GM18517 (cell line): ENCODE measurements around the gene MICAL3.

ENCODE experiments used
- ATAC-seq: cut with Tn5 transposase; IDR thresholded peaks from one replicate; pipeline ENCODE4 v1.9.1; 2021; ENCODE audit warnings: mild to moderate bottlenecking, moderate library complexity; ENCODE audit not compliant: unreplicated experiment

The MICAL3 gene

DNA sequence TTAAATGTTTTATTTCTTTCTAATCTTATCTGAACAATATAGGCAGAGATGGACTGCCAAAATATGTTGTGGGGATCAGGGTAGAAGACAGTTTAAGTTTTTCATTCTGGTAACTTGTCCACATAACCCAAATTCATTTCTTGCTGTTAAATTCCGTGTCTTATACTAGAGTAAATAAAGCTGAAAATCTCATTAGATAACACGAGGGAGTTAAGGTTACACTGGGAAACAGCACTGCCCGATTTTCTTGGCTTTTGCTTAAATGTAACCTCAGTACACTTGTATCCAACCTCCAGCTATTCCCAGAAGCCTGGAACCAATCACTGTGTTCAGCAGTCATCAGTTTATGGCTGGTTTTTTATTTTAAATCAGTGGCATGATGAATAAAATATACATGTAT is 48.2 kb downstream of the MICAL3 start:
- no peak for ATAC-seq

DNA sequence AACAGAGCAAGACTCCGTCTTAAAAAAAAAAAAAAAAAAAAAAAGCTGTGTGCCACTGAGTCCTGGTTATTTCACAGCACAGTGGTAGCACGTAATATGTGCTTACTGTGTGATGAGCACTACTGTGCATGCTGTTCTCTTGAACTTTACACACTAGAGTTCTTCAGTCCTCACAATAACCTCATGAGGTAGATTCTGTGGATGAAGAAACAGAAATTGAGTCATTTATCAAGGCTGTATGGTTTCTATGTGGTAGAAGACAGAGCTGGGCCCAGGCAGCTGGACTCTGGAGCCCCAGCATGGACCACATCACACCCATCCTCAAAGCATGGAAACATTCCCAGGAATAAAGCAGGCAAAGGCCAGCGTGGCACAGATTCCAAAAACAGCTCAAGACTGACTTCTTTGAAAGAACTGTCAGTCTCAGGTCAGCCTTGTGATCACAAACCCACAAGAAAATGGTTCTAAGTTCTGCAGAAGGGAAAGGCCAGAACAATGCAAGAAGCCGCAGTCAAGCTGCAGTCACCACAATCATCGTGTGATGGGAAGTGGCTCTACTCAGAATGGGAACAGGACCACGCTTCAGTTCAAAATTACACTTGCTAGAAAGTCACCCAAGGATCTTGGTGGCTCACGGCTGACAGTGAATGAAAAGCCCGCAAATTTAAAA is 49.5 kb downstream of the MICAL3 start:
- ATAC-seq = no peak

DNA sequence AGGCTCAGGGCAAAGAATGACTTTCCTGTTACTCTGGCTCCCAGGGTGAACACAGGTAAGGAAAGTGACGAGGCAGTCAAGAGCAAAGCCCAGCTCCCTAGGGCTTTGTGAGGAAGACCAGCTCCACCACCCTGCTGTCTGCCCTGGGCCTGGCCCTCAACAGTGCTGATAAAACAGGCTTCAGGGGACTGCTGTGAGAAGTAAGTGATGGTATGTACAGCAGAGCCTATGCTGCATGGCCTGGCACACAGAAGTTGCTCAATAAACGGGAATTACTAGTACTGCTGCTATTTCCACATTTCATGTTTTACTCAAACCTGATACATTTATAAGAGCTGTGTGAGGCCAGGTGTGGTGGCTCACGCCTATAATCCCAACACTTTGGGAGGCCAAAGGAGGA is 50.3 kb downstream of the MICAL3 start:
- no peak for ATAC-seq

DNA sequence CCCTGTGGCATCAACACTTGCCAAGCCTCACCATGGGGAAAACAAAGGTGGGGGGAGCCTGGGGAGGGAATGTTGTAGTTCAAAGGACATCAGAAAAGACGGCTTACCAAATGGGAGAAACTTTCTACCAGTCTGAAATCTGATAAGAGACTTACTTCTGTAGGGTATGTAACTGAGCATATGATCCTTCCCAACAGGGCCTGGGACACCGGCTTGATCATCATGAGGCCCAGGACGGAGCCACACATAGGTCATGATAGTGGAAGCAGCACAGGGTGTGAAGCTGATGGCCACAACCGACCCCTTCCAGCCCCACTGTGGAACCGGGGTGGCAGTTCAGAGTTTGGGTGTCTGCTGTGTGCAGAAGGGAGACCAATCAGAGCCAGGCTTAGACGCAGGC is 51.1 kb downstream of the MICAL3 start:
- no peak for ATAC-seq

DNA sequence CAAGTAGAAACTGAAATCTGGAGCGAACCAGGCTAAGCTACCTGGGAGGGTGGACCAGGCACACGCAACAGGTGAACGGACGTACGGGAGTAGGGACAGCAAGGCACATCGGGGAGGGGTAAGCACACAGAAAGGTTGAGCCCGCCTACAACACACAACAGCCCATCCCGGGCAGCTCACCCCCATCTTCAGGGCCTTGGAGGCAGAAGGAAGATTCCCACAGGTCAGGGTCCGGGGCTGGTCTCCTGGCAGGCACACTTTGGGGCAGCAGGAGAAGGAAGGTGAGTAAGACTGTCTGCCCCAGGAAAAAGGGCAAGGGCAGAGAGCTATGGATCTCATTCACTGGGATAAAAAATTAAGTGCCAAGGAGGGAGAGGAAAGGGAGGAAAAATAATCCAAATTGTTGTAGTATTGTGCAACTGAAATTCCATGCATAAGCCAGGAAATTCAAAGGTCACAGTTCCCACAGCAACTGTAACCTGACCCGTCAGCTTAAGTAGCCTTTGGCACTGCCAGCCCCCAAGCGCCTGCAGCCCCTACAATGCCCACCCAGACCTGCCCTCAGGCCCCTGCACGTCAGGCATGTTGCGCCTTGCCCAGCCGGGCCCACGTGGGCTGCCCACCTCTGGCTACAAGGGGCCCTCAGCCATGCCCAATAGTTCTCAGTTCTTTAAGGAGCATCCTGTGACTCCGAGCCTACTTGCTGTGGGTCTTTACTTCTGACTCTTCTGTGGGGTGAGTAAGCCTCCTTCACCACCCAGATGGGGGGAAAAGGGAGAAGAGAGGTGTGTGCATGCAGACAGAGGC is 51.8 kb downstream of the MICAL3 start:
- ATAC-seq = no peak

DNA sequence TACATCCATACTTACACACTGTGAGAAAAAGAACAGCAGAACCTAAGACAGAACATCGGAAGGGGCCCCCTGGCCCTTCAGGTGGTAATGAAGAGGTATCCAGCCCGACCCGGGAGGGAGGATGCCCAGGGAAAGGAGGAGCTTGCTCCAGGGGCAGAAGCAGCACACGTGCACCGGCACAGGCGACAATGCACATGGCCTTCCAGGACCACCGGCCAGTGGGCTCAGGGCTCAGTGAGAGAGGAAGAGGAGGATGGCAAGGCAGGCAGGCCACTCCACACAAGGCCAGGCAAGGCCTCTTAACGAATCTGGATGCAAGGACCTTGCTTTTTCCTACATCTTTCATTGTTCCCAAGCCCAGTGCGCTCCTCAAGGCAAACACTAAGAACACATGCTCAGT is 52.6 kb downstream of the MICAL3 start:
- no peak for ATAC-seq

DNA sequence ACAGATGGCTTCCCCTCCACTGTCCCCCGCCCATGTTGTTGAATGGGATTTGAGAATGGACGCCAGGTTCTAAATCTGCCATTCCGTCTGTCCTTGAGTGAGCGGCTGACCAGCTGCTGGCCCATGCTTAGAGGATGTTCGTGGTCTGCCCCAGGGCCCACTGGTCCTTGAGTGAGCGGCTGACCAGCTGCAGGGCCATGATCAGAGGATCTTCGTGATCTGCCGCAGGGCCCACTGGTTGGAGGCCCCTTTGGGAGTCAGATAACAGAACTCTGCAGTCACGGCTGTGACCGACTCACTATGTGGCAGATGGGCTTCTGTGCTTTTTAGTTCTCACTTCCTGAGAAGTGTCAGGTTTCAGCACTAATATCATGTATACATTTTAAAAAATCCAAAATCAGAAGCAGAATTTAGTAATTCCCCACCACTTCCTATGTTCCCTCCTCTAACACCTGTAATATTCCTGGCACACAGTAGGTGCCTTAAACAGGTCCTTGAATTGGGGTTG is 54.1 kb downstream of the MICAL3 start:
- no peak for ATAC-seq

DNA sequence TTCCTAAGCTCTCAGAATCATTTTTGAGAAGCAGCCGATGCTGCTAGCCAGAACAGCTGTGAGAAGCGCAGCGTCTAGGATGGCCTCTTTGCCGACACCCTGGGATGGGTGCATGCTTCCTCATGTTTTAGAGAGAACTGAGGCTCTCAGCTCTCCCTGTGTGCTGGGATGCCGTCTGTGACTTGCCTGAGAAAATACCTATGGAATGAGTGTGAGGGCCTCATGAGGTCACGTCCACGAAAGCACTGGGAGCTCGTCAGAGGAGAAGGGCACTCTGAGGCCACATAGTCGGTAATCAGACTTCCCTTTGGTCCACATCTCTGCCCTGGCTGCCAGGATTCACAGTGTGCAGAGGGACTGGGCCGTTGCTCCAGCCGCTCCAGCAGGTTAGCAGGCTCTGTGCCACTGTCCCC is 54.7 kb downstream of the MICAL3 start:
- no peak for ATAC-seq

DNA sequence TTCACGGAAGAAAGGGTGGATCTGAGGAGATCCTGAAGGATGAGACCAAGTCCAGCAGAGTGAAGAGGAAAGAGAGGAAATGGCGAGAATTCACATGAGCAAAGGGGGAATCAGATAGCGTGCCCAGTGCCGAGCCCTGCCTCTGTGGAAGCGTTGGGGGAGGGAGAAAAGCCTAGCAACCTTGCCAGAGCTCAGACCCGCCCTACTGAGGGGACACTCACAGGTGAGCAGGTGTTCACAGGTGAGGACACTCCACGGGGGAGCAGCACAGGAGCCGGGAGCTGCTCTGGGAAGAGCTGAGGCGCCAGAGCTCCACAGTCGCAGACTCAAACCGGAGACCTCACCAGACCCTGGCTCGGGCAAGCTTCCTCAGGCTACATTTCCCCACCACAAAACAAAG is 56.2 kb downstream of the MICAL3 start:
- ATAC-seq = no peak

DNA sequence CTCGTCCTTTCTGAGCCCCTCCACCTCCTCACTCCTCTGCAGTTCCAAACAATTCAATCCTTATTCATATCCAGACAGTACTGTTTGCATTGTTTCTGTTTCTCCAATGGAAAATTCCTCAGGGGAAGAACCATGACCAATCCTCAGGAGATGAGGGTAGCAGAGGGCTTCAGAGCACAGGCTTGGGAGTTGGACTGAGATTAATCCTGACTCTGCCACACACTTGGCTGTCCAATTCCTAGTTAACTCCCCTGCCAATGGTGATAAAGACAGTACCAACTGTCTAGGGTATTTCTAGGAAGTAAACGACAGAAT is 58.0 kb downstream of the MICAL3 start:
- ATAC-seq = no peak

DNA sequence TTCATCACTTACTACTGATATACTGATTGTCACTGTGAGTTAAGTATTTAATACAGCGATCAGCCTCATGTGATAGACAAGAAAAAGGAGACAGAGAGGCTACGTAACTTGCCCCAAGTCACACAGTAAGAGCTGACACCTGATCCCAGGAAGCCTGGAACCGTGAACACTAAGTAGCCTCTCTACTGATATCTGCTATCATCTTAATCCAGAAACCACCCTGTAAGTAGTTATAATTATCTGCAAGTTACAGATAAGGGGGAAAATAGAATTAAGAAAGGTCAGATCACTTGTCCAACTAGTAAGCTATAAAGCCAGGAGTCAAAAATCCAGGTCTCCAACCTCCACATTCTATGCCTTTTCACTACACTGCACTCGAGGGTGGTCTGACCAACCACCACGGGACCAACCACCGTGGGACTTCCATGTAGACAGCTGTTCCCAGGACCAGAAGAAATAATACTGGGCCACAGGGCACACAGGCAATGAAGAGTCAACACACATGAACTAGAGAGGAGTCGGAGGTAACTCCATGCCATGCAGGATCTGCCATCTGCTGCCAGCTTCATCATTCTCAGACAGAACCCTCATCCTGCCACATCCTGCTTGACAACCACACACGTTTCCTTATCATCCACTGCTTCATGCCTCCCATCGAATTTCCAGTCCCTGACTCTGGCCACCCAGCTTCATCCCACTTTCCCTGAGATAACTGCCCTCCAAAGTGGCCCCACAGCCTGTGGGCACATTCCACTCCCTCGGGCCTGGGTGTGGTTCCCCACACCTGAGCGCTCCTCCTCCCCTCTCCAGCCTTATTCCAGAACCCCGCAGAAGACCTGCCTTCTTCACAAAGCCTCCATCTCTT is 58.6 kb downstream of the MICAL3 start:
- no peak for ATAC-seq

DNA sequence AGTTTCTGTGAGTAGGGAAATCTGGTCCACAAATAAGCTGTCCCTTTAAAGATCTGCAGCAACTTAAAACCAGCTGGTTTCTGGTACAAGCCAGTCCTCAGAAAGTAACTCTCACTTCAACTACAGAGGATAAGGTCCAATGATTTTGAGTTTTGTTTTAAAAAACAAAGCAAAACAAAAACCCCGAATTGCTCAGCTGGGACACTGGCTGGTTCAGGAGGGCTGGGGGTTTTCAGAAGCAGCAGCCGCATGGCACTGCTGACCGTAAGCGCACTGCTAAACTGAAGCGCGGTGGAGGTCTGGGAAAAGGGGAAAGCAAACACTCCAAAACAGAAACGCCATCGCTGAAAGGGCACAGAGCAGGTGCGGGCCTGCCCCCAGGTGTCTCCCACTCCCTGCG is 59.7 kb downstream of the MICAL3 start:
- ATAC-seq = peak; percentile 84

DNA sequence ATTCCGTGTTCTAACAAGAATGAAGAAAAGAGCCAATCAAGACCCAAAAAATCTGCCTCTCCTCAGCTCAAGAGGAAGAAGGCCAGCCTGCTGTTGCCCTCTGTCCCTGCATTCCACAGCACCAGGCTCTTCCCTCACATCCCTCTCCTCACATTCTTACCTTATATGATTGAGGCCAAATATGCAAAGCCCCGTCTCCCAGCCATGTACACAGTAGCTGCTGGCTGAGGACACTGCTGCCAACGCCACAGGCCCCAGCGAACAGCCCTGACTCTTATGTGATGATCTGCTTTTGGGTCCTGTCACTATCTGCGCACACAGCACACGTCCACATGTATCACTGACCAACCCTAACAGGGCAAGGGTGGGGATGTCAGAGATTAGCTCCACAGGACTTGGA is 60.2 kb downstream of the MICAL3 start:
- ATAC-seq = peak; percentile 23

DNA sequence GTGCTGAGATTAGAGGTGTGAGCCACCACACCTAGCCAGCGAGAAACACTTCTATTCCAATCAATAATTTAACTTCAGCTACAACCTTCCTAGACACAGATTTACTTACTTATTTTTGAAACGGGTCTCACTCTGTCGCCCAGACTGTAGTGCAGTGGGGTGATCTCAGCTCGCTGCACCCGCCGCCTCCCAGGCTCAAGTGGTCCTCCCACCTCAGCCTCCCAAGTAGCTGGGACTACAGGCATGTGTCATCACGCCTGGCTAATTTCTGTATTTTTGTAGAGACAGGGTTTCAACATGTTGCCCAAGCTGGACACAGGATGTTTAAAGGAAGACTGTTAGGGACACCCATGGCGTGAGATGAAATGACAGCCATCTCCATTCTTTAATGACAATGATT is 61.3 kb downstream of the MICAL3 start:
- ATAC-seq = no peak

DNA sequence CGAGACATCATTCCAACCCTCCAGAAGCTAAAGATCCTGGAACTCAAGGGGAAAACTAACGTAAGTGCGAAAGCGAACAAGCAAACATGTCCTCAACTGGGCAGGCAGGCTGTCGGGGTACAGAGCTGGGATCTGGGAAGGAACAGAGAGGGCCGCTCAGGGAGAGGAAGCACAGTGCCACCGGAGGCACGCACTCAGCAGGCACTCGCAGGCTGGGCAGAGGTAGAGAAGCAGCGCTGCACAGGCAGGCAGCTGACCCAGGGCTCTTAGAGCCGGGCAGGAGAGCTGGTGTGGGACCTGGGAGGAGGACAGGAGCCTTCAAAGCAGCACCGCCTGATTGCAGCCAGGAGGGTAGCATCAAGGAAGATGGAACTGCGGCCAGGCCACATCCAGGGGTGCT is 62.2 kb downstream of the MICAL3 start:
- no peak for ATAC-seq

DNA sequence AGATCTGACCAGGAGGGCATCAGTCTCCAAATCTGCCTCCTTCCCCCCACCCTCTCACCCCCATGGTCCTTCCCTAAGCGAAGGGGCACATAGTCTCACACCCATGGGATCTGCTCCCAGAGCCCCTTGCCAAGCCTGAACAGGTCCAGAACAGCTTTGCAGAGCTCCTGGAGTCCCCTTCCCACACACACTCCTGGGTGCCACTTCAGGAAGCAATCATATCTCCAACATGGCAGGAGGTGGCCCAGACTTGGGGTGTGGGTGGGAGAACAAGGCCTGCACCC is 63.0 kb downstream of the MICAL3 start:
- ATAC-seq = no peak

DNA sequence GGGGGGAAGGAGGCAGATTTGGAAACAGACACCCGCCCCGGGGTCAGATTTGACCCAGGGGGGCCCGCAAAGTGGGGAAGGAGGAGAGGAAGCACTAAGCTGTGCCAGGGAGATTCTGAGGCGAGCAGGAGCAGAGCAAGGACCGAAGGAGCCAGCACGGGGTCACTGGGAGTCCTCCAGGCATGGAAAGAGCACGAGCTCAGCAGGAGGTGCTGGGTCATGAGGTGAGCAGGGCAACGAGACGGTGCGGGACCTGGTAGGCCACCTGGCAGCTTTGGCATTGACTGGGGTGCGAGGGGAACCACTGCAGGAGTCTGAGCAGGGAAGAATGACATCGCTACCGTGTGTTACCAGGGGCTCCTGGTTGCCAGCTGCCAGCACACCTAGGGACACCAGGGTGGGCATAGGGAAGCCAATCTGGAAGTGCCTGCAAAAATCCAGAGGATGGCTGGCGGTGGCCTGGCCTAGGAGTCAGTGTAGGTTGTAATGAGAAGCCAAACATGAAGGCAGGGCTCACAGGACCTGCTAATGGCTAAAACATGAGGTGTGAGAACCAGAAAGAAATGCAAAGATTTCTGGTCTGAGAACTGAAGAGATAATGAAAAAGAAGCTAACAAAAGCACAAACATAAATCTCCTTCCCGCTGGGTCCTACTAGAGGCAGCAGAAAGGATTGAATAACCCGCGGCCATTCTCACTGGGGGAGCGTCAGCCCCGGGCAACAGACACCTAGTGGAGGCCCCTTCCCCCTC is 63.5 kb downstream of the MICAL3 start:
- ATAC-seq = no peak

DNA sequence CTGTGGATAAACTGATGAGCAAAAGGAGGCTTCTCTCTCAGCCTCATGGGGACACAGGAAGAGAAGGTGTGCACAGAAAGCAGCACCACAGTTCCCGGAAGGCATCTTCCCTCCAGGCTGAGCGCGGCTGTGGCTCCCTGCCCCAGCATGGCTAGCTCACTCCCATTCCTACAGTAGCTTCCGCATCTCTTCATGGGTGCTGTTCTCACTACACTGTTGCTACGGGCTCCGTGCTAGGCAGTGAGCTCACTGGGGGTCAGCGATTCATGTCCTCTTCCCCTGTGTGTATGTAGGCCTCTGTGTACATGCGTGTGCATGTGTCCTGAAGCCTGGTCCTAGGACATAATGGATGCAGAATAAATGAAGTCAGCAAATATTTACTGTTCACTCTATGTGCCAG is 64.3 kb downstream of the MICAL3 start:
- no peak for ATAC-seq

DNA sequence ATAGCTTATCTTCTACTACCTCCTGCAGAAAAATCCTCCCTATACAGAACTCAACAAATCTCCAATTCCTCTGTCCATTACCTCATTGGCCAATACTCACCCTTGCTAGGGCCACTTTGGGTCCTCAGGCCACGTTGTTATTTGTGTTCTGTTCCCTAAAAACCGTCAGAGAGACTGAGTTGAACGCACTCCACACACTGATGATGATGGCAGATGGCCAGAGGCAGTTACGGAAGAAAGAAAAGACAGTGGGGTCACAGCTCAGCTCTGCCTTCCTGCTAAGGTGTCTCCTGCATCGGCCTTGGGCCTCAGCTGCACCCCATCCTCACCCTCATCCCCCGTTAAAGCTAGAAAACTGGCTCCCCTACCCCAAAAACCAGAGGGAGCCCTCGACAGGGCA is 66.2 kb downstream of the MICAL3 start:
- no peak for ATAC-seq

DNA sequence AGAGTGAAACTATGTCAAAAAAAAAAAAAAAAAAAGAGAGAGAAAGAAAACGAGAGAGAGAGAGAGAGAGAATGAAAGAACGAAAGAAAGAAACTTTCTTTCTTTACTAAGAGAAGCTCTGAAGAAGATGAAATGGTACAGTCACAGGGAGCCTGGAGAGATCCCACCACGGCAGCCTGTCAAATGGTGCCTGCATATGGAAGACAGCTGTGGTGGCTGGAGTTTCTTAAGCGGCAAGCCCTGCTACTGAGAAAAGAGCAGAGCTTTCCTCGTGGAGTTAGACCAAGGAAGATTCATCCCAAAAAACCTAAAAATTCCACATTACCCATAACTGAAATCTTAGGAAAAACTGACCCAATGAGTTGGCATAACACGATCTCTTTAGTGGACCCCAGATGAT is 66.7 kb downstream of the MICAL3 start:
- no peak for ATAC-seq

DNA sequence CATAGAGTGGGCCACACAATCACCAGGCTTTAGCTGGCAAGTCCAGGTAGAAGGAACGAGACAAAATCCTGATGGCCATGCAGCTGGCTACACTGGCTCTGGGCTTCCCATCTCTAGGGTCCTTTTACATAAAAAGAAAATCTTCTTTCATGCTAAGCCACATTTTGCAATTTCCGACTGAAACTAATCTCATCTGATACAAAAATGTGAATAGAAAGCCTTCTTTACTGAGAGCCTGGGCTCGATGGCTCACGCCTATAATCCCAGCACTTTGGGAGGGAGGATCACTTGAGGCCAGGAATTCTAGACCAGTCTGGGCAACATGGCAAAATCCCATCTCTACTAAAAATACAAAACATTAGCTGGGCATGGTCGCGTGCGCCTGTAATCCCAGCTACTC is 67.2 kb downstream of the MICAL3 start:
- ATAC-seq = no peak
